Stomach (tissue), 9 donors: Measurements from ENCODE around the gene C1orf159. TPM values are rescaled to one million over a fixed set of nuclear protein-coding genes. Genes with fewer than 3 reads are reported as not detected.
A peak's percentile ranks its signal among the peaks of the same experiment; 100 is the strongest.

Experiments
- DNase-seq, 2 donors: peaks; one replicate each; pipeline versions ENCODE4 v3.0.0 to v3.0.0-alpha.2; 2013 to 2019
- H3K27ac ChIP-seq, 5 donors: fragments of 200-600 bp in 4 of 5; sonication (generic) in 4 of 5; one replicate each; pipeline ENCODE4 v1.5.1; 2013 to 2019; ENCODE audit warnings: mild to moderate bottlenecking in 1 of 5, moderate library complexity in 1 of 5
- H3K27me3 ChIP-seq, 3 donors: fragments of 200-600 bp; sonication (generic); one replicate each; pipeline ENCODE4 v1.5.1; 2017 to 2019; ENCODE audit warnings: mixed run types in 1 of 3
- H3K36me3 ChIP-seq, 4 donors: fragments of 200-600 bp; sonication (generic); 1 replicate in 3 of 4; 2 replicates in 1 of 4; pipeline ENCODE4 v1.5.1; 2016 to 2019
- H3K4me1 ChIP-seq, 4 donors: fragments of 200-600 bp; sonication (generic); one replicate each; pipeline ENCODE4 v1.5.1; 2016 to 2019
- H3K4me3 ChIP-seq, 4 donors: fragments of 200-600 bp; sonication (generic) in 3 of 4; one replicate each; pipeline ENCODE4 v1.5.1; 2016 to 2019; ENCODE audit warnings: mild to moderate bottlenecking in 1 of 4
- H3K9me3 ChIP-seq, 4 donors: fragments of 200-600 bp; sonication (generic); one replicate each; pipeline ENCODE4 v1.5.1; 2016 to 2019
- EP300 ChIP-seq: sonication (generic); formaldehyde crosslinking; IDR thresholded peaks from one replicate; pipeline ENCODE4 v1.6.1; 2017; ENCODE audit warnings: antibody characterized with exemption
- POLR2A ChIP-seq, 4 donors: fragments of 450-650 bp; IDR thresholded peaks; one replicate each; pipeline ENCODE4 v1.6.1; 2016; ENCODE audit warnings: antibody characterized with exemption in 4 of 4, control low read depth in 2 of 4, mild to moderate bottlenecking in 1 of 4, moderate library complexity in 1 of 4
- POLR2AphosphoS5 ChIP-seq, 3 donors: sonication (generic); formaldehyde crosslinking; IDR thresholded peaks; one replicate each; pipeline ENCODE4 v1.6.1; 2016; ENCODE audit warnings: antibody characterized with exemption in 3 of 3
- WGBS, 5 donors: extraction: QIAGEN DNeasy Blood & Tissue Kit in 3 of 5; methylation state at CpG; one replicate each; pipeline versions ENCODE4 v1.1.5 to v1.1.7; 2013 to 2018; 5-methylcytosine and 5-hydroxymethylcytosine counted together
- intact Hi-C: fragments of 100-400 bp; cut with DNase I; formaldehyde crosslinking; loops from one replicate; pipeline ENCODE4 v1.15.1; 2023; ENCODE audit warnings: low total_unique reads
- polyA plus RNA-seq, 3 donors: library from polyadenylated mRNA; stranded (reverse); fragments of 200-250 nt; gene quantifications; one replicate each; pipeline ENCODE4 v1.2.3, GENCODE V29; 2013
- total RNA-seq, 5 donors: library from RNA; depleted of rRNA; stranded (reverse); fragments of >200 nt; gene quantifications; one replicate each; pipeline versions ENCODE4 v1.1.0 to v1.2.3, GENCODE V29; 2014 to 2016
- TF ChIP-seq, protein P1 (sequence below), 7 experiments: fragments of 450-650 bp in 4 of 7; fragments of 200-600 bp in 3 of 7; sonication (generic) in 3 of 7; IDR thresholded peaks; one replicate each; pipeline ENCODE4 v1.5.1; 2016 to 2019; ENCODE audit warnings: antibody characterized with exemption in 7 of 7, control low read depth in 2 of 7, mild to moderate bottlenecking in 1 of 7
- donor health status: healthy with polysubstance abuse.
- donor health status: Bipolar disorder and iron deficiency.
- donor health status: healthy.

The C1orf159 gene
- total and polyA plus RNA-seq, 8 donors: 10.2 to 67.0 (median 18.5) TPM

DNA sequence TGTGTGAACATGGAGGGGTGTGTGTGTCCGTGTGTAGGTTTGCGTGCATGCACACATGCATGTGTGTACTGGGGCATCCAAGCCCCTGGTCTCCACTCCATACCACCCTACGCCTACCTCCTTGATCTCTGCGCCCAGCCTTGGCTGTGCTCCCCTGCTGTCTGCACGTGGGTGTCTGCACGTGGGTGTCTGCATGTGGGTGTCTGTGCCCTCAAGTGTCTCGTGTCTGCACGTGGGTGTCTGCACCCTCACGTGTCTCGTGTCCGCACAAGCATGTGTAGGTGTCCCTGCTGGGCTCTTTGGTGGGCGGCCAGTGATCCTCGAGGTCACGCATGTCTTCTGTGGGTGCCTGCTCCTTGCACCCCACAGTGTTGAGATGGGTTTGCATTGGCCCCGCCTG is 62.9 kb downstream of the C1orf159 start:
- TF ChIP-seq EP300 (no peak), POLR2AphosphoS5 (IDR thresholded peaks at IDR 0.05) (no peak), POLR2A (IDR thresholded peaks at IDR 0.05) (no peak)
- TF ChIP-seq, protein P1, sequence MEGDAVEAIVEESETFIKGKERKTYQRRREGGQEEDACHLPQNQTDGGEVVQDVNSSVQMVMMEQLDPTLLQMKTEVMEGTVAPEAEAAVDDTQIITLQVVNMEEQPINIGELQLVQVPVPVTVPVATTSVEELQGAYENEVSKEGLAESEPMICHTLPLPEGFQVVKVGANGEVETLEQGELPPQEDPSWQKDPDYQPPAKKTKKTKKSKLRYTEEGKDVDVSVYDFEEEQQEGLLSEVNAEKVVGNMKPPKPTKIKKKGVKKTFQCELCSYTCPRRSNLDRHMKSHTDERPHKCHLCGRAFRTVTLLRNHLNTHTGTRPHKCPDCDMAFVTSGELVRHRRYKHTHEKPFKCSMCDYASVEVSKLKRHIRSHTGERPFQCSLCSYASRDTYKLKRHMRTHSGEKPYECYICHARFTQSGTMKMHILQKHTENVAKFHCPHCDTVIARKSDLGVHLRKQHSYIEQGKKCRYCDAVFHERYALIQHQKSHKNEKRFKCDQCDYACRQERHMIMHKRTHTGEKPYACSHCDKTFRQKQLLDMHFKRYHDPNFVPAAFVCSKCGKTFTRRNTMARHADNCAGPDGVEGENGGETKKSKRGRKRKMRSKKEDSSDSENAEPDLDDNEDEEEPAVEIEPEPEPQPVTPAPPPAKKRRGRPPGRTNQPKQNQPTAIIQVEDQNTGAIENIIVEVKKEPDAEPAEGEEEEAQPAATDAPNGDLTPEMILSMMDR (IDR thresholded peaks at IDR 0.05): no peak
- peaks cover 9 to 76% (median 61%) of the 10 kb centered on the region in 4 donors for H3K36me3 ChIP-seq
- intact Hi-C loops: loop anchor here (5.0 kb wide), 1 partner anchor 76 kb away; no protein-coding TSS in a partner anchor
- DNase-seq: no peak
- peaks cover 0 to 16% (median 4%) of the 10 kb centered on the region in 3 donors for H3K27me3 ChIP-seq
- no peak overlapping the region for H3K27ac ChIP-seq
- H3K4me3 ChIP-seq: no peak overlapping the region
- WGBS, 5 donors: 90 to 93% (median 92%) methylated on average over 7 to 15 of the region's 15 CpGs
- no peaks in the 10 kb centered on the region for H3K9me3 ChIP-seq
- peaks cover 0 to 2% (median 2%) of the 10 kb centered on the region in 4 donors for H3K4me1 ChIP-seq

DNA sequence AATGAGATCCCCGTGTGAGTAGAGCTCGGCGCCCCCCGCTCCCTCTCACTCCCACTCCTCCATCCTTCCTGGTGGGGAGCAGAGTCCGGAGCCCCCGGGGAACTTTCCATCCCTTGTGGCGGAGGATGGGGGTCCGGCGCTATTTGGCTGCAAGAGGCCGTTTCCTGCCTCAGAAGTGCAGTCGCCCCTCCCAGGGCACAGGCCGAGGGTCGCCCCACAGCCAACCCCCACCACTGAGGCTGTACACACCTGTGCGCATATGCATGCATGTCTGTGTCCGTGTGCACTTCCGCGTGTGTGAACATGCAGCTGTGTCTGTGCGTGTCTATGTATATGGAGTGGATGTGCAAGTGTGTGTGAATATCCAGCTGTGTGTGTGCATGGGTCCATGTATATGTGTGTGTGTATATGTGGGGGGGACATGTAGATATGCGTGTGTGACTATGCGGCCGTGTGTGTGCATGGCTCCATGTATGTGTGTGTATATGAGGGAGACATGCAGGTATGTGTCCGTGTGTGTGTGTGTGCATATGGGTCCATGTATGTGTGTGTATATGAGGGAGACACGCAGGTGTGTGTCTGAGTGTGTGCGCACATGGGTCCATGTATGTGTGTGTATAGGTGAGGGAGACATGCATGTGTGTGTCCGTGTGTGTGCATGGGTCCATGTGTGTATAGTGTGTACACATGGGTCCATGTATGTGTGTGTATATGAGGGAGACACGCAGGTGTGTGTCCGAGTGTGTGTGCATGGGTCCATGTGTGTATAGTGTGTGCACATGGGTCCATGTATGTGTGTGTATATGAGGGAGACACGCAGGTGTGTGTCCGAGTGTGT is 63.7 kb downstream of the C1orf159 start:
- no peak for DNase-seq
- H3K27ac ChIP-seq: no peak overlapping the region
- peaks cover 0 to 8% (median 0%) of the 10 kb centered on the region in 3 donors for H3K27me3 ChIP-seq
- TF ChIP-seq, protein P1 (IDR thresholded peaks at IDR 0.05): no peak
- TF ChIP-seq POLR2A (IDR thresholded peaks at IDR 0.05): no peak
- 91 to 96% (median 95%) methylated on average over 21 to 29 of the region's 29 CpGs for WGBS, 5 donors
- peaks cover 16 to 84% (median 69%) of the 10 kb centered on the region in 4 donors for H3K36me3 ChIP-seq
- no peaks in the 10 kb centered on the region for H3K9me3 ChIP-seq
- no peak overlapping the region for H3K4me3 ChIP-seq
- intact Hi-C loops: loop anchor here (5.0 kb wide), 1 partner anchor 75 kb away; no protein-coding TSS in a partner anchor
- no peaks in the 10 kb centered on the region for H3K4me1 ChIP-seq

DNA sequence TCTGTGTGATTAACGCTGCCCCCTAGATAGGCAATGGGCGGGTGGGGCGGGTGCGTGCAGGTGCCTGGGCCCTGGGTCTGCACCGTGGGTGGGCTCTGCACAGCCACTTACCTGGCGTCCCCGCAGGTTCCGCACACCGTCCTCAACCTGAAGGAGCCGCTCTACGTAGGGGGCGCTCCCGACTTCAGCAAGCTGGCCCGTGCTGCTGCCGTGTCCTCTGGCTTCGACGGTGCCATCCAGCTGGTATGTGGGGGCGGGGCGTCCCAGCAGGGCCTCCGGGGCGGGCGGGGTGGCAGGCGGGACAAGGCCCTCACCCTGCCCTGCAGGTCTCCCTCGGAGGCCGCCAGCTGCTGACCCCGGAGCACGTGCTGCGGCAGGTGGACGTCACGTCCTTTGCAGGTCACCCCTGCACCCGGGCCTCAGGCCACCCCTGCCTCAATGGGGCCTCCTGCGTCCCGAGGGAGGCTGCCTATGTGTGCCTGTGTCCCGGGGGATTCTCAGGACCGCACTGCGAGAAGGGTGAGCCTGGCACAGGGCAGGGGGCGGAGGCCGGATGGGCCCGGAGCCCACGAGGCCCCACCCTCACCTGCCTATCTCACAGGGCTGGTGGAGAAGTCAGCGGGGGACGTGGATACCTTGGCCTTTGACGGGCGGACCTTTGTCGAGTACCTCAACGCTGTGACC is 64.6 kb downstream of the C1orf159 start:
- no peak overlapping the region for H3K4me3 ChIP-seq
- WGBS, 5 donors: 84 to 92% (median 88%) methylated on average over 15 to 46 of the region's 46 CpGs
- no peak for DNase-seq
- H3K27ac ChIP-seq: no peak overlapping the region
- H3K9me3 ChIP-seq: no peaks in the 10 kb centered on the region
- TF ChIP-seq EP300: no peak
- TF ChIP-seq, protein P1 (IDR thresholded peaks at IDR 0.05): no peak
- no peak for TF ChIP-seq POLR2AphosphoS5 (IDR thresholded peaks at IDR 0.05)
- no peak for TF ChIP-seq POLR2A (IDR thresholded peaks at IDR 0.05)
- H3K4me1 ChIP-seq: no peaks in the 10 kb centered on the region
- intact Hi-C loops: loop anchor here (5.0 kb wide), 1 partner anchor 74 kb away; no protein-coding TSS in a partner anchor
- H3K36me3 ChIP-seq: peaks cover 26 to 93% (median 78%) of the 10 kb centered on the region in 4 donors
- H3K27me3 ChIP-seq: no peaks in the 10 kb centered on the region

DNA sequence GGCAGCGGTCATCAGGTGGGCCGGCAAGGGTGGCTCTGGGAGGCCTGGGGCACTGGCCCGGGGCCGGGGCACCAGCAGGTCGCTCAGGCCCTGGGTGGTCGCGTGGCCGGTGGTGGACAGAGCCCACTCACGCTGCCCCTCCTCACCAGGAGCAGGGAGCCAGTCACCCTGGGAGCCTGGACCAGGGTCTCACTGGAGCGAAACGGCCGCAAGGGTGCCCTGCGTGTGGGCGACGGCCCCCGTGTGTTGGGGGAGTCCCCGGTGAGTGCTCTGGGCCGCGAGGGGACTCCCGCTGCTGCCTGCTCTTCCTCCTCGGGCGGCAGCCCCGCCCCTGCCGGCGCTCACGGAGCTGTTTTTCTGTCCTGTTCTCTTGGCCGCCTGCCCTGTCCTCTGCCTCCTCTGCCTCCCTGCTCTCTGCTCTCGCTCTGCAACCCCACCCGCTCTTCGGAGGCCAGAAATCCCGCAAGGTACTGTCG is 65.3 kb downstream of the C1orf159 start:
- DNase-seq: peak in 1 of 2 donors; percentile 53
- Histone ChIP-seq H3K36me3 (peaks cover 26 to 95% (median 85%) of the 10 kb centered on the region in 4 donors), H3K27me3 (no peaks in the 10 kb centered on the region), H3K27ac (no peak overlapping the region), H3K9me3 (no peaks in the 10 kb centered on the region), H3K4me1 (no peaks in the 10 kb centered on the region), H3K4me3 (no peak overlapping the region)
- WGBS, 5 donors: 63 to 88% (median 80%) methylated on average over 27 to 32 of the region's 32 CpGs
- intact Hi-C loops: loop anchor here (5.0 kb wide), 1 partner anchor 73 kb away; no protein-coding TSS in a partner anchor
- TF ChIP-seq POLR2A (IDR thresholded peaks at IDR 0.05) (no peak), POLR2AphosphoS5 (IDR thresholded peaks at IDR 0.05) (no peak), EP300 (no peak)
- TF ChIP-seq, protein P1 (IDR thresholded peaks at IDR 0.05): no peak
